Measurements from ENCODE around the gene NOTCH2.
"Not testable (repeated sequence)": the region's sequence is repeated elsewhere in the genome, so short reads cannot be mapped to it uniquely, and the experiment has no call there.

NOTCH2 gene

GRCh38 chr1:120068683-120069066 lies 787 bp downstream of the NOTCH2 start:
- DNase-seq (ENCODE audit: low read depth in 3 of 3), result not testable (repeated sequence)

- not testable (repeated sequence) for DNase-seq (ENCODE audit: low read depth in 3 of 3)
Measured at GRCh38 chr1:120048208-120048607, 21.3 kb downstream of the NOTCH2 start.

- not testable (repeated sequence) for DNase-seq (ENCODE audit: low read depth in 3 of 3)
Measured at GRCh38 chr1:120041771-120042170, 27.7 kb downstream of the NOTCH2 start.

- DNase-seq (ENCODE audit: low read depth in 3 of 3), result not testable (repeated sequence)
Measured at GRCh38 chr1:120032253-120032652, 37.2 kb downstream of the NOTCH2 start.

- DNase-seq (ENCODE audit: low read depth in 3 of 3), result not testable (repeated sequence)
Measured at GRCh38 chr1:120023791-120024190, 45.7 kb downstream of the NOTCH2 start.

GRCh38 chr1:120014978-120015377 lies 54.5 kb downstream of the NOTCH2 start:
- DNase-seq (ENCODE audit: low read depth in 3 of 3), result not testable (repeated sequence)

GRCh38 chr1:120008320-120008719 lies 61.1 kb downstream of the NOTCH2 start:
- not testable (repeated sequence) for DNase-seq (ENCODE audit: low read depth in 3 of 3)

GRCh38 chr1:120007850-120008249 lies 61.6 kb downstream of the NOTCH2 start:
- DNase-seq (ENCODE audit: low read depth in 3 of 3), result not testable (repeated sequence)

GRCh38 chr1:120001035-120001434 lies 68.4 kb downstream of the NOTCH2 start:
- not testable (repeated sequence) for DNase-seq (ENCODE audit: low read depth in 3 of 3)

GRCh38 chr1:119996731-119997312 lies 72.6 kb downstream of the NOTCH2 start:
- not testable (repeated sequence) for DNase-seq (ENCODE audit: low read depth in 3 of 3)

GRCh38 chr1:119995975-119996374 lies 73.5 kb downstream of the NOTCH2 start:
- not testable (repeated sequence) for DNase-seq (ENCODE audit: low read depth in 3 of 3)

GRCh38 chr1:119988306-119989062 lies 81.0 kb downstream of the NOTCH2 start:
- DNase-seq (ENCODE audit: low read depth in 3 of 3), result no peak

GRCh38 chr1:119987686-119988085 lies 81.8 kb downstream of the NOTCH2 start:
- DNase-seq (ENCODE audit: low read depth in 3 of 3), result no peak

- DNase-seq (ENCODE audit: low read depth in 3 of 3), result no peak
Measured at GRCh38 chr1:119987112-119987511, 82.3 kb downstream of the NOTCH2 start.

GRCh38 chr1:119986007-119986497 lies 83.4 kb downstream of the NOTCH2 start:
- no peak for DNase-seq (ENCODE audit: low read depth in 3 of 3)

GRCh38 chr1:119984771-119985170 lies 84.7 kb downstream of the NOTCH2 start:
- DNase-seq (ENCODE audit: low read depth in 3 of 3), result no peak

GRCh38 chr1:119981986-119982815 lies 87.3 kb downstream of the NOTCH2 start:
- DNase-seq (ENCODE audit: low read depth in 3 of 3), result no peak

- DNase-seq (ENCODE audit: low read depth in 3 of 3), result no peak
Measured at GRCh38 chr1:119981496-119981895, 88.0 kb downstream of the NOTCH2 start.

GRCh38 chr1:119978018-119978505 lies 91.4 kb downstream of the NOTCH2 start:
- no peak for DNase-seq (ENCODE audit: low read depth in 3 of 3)

- not testable (repeated sequence) for DNase-seq (ENCODE audit: low read depth in 3 of 3)
Measured at GRCh38 chr1:119977113-119977736, 92.2 kb downstream of the NOTCH2 start.

GRCh38 chr1:119975582-119976254 lies 93.7 kb downstream of the NOTCH2 start:
- DNase-seq (ENCODE audit: low read depth in 3 of 3), result not testable (repeated sequence)
